IMR-90 (cell line): ENCODE results near the gene RNF43. TPM values are rescaled to one million over a fixed set of nuclear protein-coding genes. Genes with fewer than 3 reads are reported as not detected.

Experiments used
- ATAC-seq: fragments of 200-7000 bp; cut with Tn5 transposase; 2 replicates; pipeline ENCODE4 v1.9.1; 2020; ENCODE audit warnings: low read depth, mild to moderate bottlenecking, moderate library complexity
- BruUV-seq: library from RNA; stranded (reverse); fragments of 400-500 nt; replicated peaks from 2 replicates; lab custom pipeline; 2021; lab: Mats Ljungman, UMichigan
- CTCF ChIA-PET: fragments of 300-600 bp; formaldehyde crosslinking; extraction: SDS; loops from one replicate; lab custom pipeline; 2021; ENCODE audit warnings: antibody characterized with exemption; lab: Yijun Ruan, JAX
- POLR2A ChIA-PET: fragments of 300-600 bp; sonication (Branson Sonifier 250); formaldehyde crosslinking; loops from one replicate; lab custom pipeline; 2022; ENCODE audit warnings: antibody characterized with exemption; ENCODE audit not compliant: unreplicated experiment; lab: Charles Lee
- DNase-seq: peaks from one replicate; pipeline ENCODE4 v3.0.0; 2013
- H2AFZ ChIP-seq: replicated peaks from 2 replicates; pipeline ENCODE3; 2013; ENCODE audit warnings: low read length, mild to moderate bottlenecking; ENCODE audit not compliant: poor library complexity
- H2AK5ac ChIP-seq: 2 replicates; pipeline ENCODE4 v1.6.1; 2013; ENCODE audit warnings: low read depth, low read length, inconsistent platforms
- H2AK9ac ChIP-seq: replicated peaks from 2 replicates; pipeline ENCODE3; 2013; ENCODE audit warnings: mild to moderate bottlenecking, low read depth, low read length, moderate library complexity; ENCODE audit not compliant: poor library complexity
- H2BK120ac ChIP-seq: 2 replicates; pipeline ENCODE4 v1.6.1; 2013; ENCODE audit warnings: low read depth, low read length, inconsistent platforms
- H2BK15ac ChIP-seq: 3 replicates; pipeline ENCODE4 v1.6.1; 2013; ENCODE audit warnings: low read depth, low read length, inconsistent platforms
- H2BK20ac ChIP-seq: 2 replicates; pipeline ENCODE4 v1.6.1; 2013; ENCODE audit warnings: low read depth, mild to moderate bottlenecking, inconsistent platforms, low read length, moderate library complexity
- H2BK5ac ChIP-seq: 2 replicates; pipeline ENCODE4 v1.6.1; 2013; ENCODE audit warnings: mild to moderate bottlenecking, low read depth, low read length, inconsistent platforms; ENCODE audit not compliant: poor library complexity, severe bottlenecking
- H3K14ac ChIP-seq: replicated peaks from 2 replicates; pipeline ENCODE4 v1.6.1; 2013; ENCODE audit warnings: low read depth, low read length, inconsistent platforms
- H3K18ac ChIP-seq: 2 replicates; pipeline ENCODE4 v1.6.1; 2013; ENCODE audit warnings: low read depth, low read length, control low read depth
- H3K23ac ChIP-seq: 2 replicates; pipeline ENCODE4 v1.6.1; 2013; ENCODE audit warnings: low read depth, low read length, inconsistent platforms
- H3K27ac ChIP-seq: 2 replicates; pipeline ENCODE4 v1.5.1; 2013; ENCODE audit warnings: mild to moderate bottlenecking, control low read depth, low read length; ENCODE audit not compliant: insufficient read depth
- H3K27me3 ChIP-seq: 2 replicates; pipeline ENCODE4 v1.6.1; 2013; ENCODE audit warnings: low read length; ENCODE audit not compliant: control insufficient read depth, insufficient read depth
- H3K36me3 ChIP-seq: 2 replicates; pipeline ENCODE4 v1.6.1; 2013; ENCODE audit warnings: low read length, mixed read lengths; ENCODE audit not compliant: control insufficient read depth, insufficient read depth
- H3K4ac ChIP-seq: 2 replicates; pipeline ENCODE4 v1.6.1; 2013; ENCODE audit warnings: low read depth, low read length, inconsistent platforms
- H3K4me1 ChIP-seq: 2 replicates; pipeline ENCODE4 v1.6.1; 2013; ENCODE audit warnings: low read length, mixed read lengths; ENCODE audit not compliant: control insufficient read depth, insufficient read depth
- H3K4me2 ChIP-seq: 2 replicates; pipeline ENCODE4 v1.6.1; 2013; ENCODE audit warnings: low read depth, mild to moderate bottlenecking, control low read depth, low read length, moderate library complexity
- H3K4me3 ChIP-seq: 2 replicates; pipeline ENCODE4 v1.5.1; 2013; ENCODE audit warnings: low read depth, mild to moderate bottlenecking, control low read depth, low read length, moderate library complexity; ENCODE audit not compliant: insufficient read depth
- H3K56ac ChIP-seq: 2 replicates; pipeline ENCODE4 v1.6.1; 2013; ENCODE audit warnings: low read length, inconsistent platforms; ENCODE audit not compliant: insufficient read depth; ENCODE audit errors: extremely low read depth
- H3K79me1 ChIP-seq, 2 experiments: 2 replicates each; pipeline ENCODE4 v1.6.1; 2013; ENCODE audit warnings: low read length in 2 of 2, inconsistent platforms in 1 of 2, low read depth in 1 of 2
- H3K9ac ChIP-seq: 2 replicates; pipeline ENCODE4 v1.6.1; 2013; ENCODE audit warnings: low read depth, low read length, control low read depth
- H3K9me1 ChIP-seq: 2 replicates; pipeline ENCODE4 v1.6.1; 2013; ENCODE audit warnings: low read length, inconsistent platforms; ENCODE audit not compliant: insufficient read depth
- H3K9me3 ChIP-seq: 2 replicates; pipeline ENCODE4 v1.6.1; 2013; ENCODE audit warnings: low read length; ENCODE audit not compliant: control insufficient read depth, insufficient read depth
- H4K20me1 ChIP-seq: 2 replicates; pipeline ENCODE4 v1.6.1; 2013; ENCODE audit warnings: low read length, inconsistent platforms; ENCODE audit not compliant: insufficient read depth
- H4K5ac ChIP-seq: 2 replicates; pipeline ENCODE4 v1.6.1; 2013; ENCODE audit warnings: mild to moderate bottlenecking, low read depth, low read length, control low read depth
- H4K8ac ChIP-seq, 2 experiments: 2 replicates each; pipeline ENCODE4 v1.6.1; 2013; ENCODE audit warnings: low read depth in 2 of 2, low read length in 2 of 2, control low read depth in 1 of 2, inconsistent platforms in 1 of 2
- H4K91ac ChIP-seq: 2 replicates; pipeline ENCODE4 v1.6.1; 2013; ENCODE audit warnings: low read depth, low read length, inconsistent platforms; ENCODE audit not compliant: insufficient read depth
- BHLHE40 ChIP-seq: fragments of 150-350 bp; IDR thresholded peaks from 2 replicates; pipeline ENCODE4 v1.6.1; 2016; ENCODE audit warnings: mild to moderate bottlenecking, low read depth, low read length
- CEBPB ChIP-seq: IDR thresholded peaks from 2 replicates; pipeline ENCODE4 v1.6.1; 2012; ENCODE audit warnings: low read depth, low read length, improper control_type of control experiment
- FOS ChIP-seq: fragments of 150-350 bp; IDR thresholded peaks from 2 replicates; pipeline ENCODE4 v1.6.1; 2016; ENCODE audit warnings: low read depth, low read length
- MAFK ChIP-seq: IDR thresholded peaks from 2 replicates; pipeline ENCODE4 v1.6.1; 2012; ENCODE audit warnings: low read depth, low read length, improper control_type of control experiment
- MAZ ChIP-seq: IDR thresholded peaks from 2 replicates; pipeline ENCODE4 v1.6.1; 2012; ENCODE audit warnings: low read depth, mild to moderate bottlenecking, low read length, improper control_type of control experiment, moderate library complexity, borderline replicate concordance
- MXI1 ChIP-seq: IDR thresholded peaks from 2 replicates; pipeline ENCODE4 v1.6.1; 2012; ENCODE audit warnings: low read depth, mild to moderate bottlenecking, low read length, moderate library complexity, borderline replicate concordance
- NFE2L2 ChIP-seq: fragments of 150-350 bp; IDR thresholded peaks from 2 replicates; pipeline ENCODE4 v1.6.1; 2016; ENCODE audit warnings: low read depth, mild to moderate bottlenecking, low read length
- POLR2A ChIP-seq: IDR thresholded peaks from 2 replicates; pipeline ENCODE4 v1.6.1; 2012; ENCODE audit warnings: mild to moderate bottlenecking, low read depth, low read length
- RAD21 ChIP-seq: IDR thresholded peaks from 2 replicates; pipeline ENCODE4 v1.6.1; 2012; ENCODE audit warnings: low read length, improper control_type of control experiment
- RFX5 ChIP-seq: IDR thresholded peaks from 2 replicates; pipeline ENCODE4 v1.8.0; 2012; ENCODE audit warnings: low read depth, mild to moderate bottlenecking, low read length, moderate library complexity
- SMC3 ChIP-seq: fragments of 150-350 bp; IDR thresholded peaks from 2 replicates; pipeline ENCODE4 v1.6.1; 2016; ENCODE audit warnings: low read depth, mild to moderate bottlenecking, antibody characterized with exemption, low read length, moderate library complexity
- USF2 ChIP-seq: fragments of 150-350 bp; IDR thresholded peaks from 2 replicates; pipeline ENCODE4 v1.6.1; 2017; ENCODE audit warnings: mild to moderate bottlenecking, antibody characterized with exemption, low read length, low read depth
- dilution Hi-C: fragments of 300-500 bp; cut with HindIII; formaldehyde crosslinking; loops from one replicate; pipeline ENCODE4 v1.14.3; 2018; ENCODE audit warnings: low sequenced_read_pairs; ENCODE audit not compliant: unreplicated experiment
- in situ Hi-C: fragments of 300-500 bp; cut with MboI; formaldehyde crosslinking; loops from 3 replicates; pipeline ENCODE4 v1.14.3; 2019; ENCODE audit warnings: low sequenced_read_pairs, inconsistent platforms, mixed read lengths
- intact Hi-C: fragments of 100-400 bp; cut with micrococcal nuclease; formaldehyde crosslinking; loops from 2 replicates; pipeline ENCODE4 v1.10.0; 2022
- polyA plus RNA-seq, 3 experiments: library from polyadenylated mRNA; depleted of rRNA; stranded (reverse); fragments of >200 nt; gene quantifications; 2 replicates each; pipeline ENCODE4 v1.2.3, GENCODE V29; 2012; ENCODE audit warnings: low replicate concordance in 1 of 3
- total RNA-seq: library from RNA; depleted of rRNA; stranded (reverse); fragments of >200 nt; gene quantifications from 2 replicates; pipeline ENCODE4 v1.2.3, GENCODE V29; 2012
- TF ChIP-seq, protein P1 (sequence below): conservative IDR thresholded peaks from 2 replicates; pipeline ENCODE4 v1.5.1; 2012; ENCODE audit warnings: mild to moderate bottlenecking, low read depth, low read length, improper control_type of control experiment

RNF43 gene
- total and polyA plus RNA-seq, 2 of the 4 experiments (the other 2 are of a cell fraction), result under 0.01 TPM; not detected in 1

- in situ Hi-C loops (no loop called here), intact Hi-C loops (no loop called here), dilution Hi-C loops (no loop called here)
- no peaks in the 10 kb centered on the region for H4K20me1 ChIP-seq
- H3K4me1 ChIP-seq, result no peaks in the 10 kb centered on the region
- no peak overlapping the region for H3K56ac ChIP-seq
- H4K91ac ChIP-seq, result no peak overlapping the region
- no peak for ATAC-seq
- no peak overlapping the region for H2AK9ac ChIP-seq
- H3K27me3 ChIP-seq, result peaks cover 1% of the 10 kb centered on the region; the same call in 1 of the 2 replicates
- no peaks in the 10 kb centered on the region for H3K79me1 ChIP-seq
- H3K27ac ChIP-seq, result no peak overlapping the region
- no peaks in the 10 kb centered on the region for H3K9me1 ChIP-seq
- H3K9ac ChIP-seq, result no peak overlapping the region
- DNase-seq, result no peak
- BruUV-seq, result no TSS peak
- ChIA-PET POLR2A (no interaction called here), CTCF (no interaction called here)
- no peak overlapping the region for H3K23ac ChIP-seq
- H3K4me3 ChIP-seq, result no peak overlapping the region
- no peak overlapping the region for H3K4ac ChIP-seq
- H4K8ac ChIP-seq, result no peak overlapping the region
- H2BK15ac ChIP-seq, result no peak overlapping the region
- H3K36me3 ChIP-seq, result no peaks in the 10 kb centered on the region
- H3K4me2 ChIP-seq, result no peak overlapping the region
- no peaks in the 10 kb centered on the region for H3K9me3 ChIP-seq
- H2BK120ac ChIP-seq, result no peak overlapping the region
- TF ChIP-seq RFX5 (no peak), CEBPB (no peak), MXI1 (no peak), SMC3 (no peak), NFE2L2 (no peak), FOS (no peak), POLR2A (no peak), RAD21 (no peak), MAFK (no peak), USF2 (no peak), MAZ (no peak), BHLHE40 (no peak)
- TF ChIP-seq, protein P1, sequence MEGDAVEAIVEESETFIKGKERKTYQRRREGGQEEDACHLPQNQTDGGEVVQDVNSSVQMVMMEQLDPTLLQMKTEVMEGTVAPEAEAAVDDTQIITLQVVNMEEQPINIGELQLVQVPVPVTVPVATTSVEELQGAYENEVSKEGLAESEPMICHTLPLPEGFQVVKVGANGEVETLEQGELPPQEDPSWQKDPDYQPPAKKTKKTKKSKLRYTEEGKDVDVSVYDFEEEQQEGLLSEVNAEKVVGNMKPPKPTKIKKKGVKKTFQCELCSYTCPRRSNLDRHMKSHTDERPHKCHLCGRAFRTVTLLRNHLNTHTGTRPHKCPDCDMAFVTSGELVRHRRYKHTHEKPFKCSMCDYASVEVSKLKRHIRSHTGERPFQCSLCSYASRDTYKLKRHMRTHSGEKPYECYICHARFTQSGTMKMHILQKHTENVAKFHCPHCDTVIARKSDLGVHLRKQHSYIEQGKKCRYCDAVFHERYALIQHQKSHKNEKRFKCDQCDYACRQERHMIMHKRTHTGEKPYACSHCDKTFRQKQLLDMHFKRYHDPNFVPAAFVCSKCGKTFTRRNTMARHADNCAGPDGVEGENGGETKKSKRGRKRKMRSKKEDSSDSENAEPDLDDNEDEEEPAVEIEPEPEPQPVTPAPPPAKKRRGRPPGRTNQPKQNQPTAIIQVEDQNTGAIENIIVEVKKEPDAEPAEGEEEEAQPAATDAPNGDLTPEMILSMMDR, result no peak
- no peak overlapping the region for H3K14ac ChIP-seq
- H3K18ac ChIP-seq, result no peak overlapping the region
- no peak overlapping the region for H2BK5ac ChIP-seq
- no peak overlapping the region for H2AK5ac ChIP-seq
- no peak overlapping the region for H2AFZ ChIP-seq
- H2BK20ac ChIP-seq, result no peak overlapping the region
- H4K5ac ChIP-seq, result no peak overlapping the region
These were observed 16.5 kb downstream of the RNF43 start for GRCh38 chr17:58400826-58401225.
